H9 (cell line): ENCODE results near the gene IQGAP2. TPM values are rescaled to one million over a fixed set of nuclear protein-coding genes. Genes with fewer than 3 reads are reported as not detected.

ENCODE experiments used
- DNase-seq: peaks from one replicate; pipeline ENCODE4 v3.0.0-alpha.2; 2017
- H2AFZ ChIP-seq: one replicate; pipeline ENCODE4 v1.6.1; 2013; ENCODE audit warnings: mild to moderate bottlenecking, low read length, control low read depth, moderate library complexity
- H2AK5ac ChIP-seq: 2 replicates; pipeline ENCODE4 v1.6.1; 2013; ENCODE audit warnings: low read length, control low read depth, mixed read lengths; ENCODE audit not compliant: insufficient read length
- H2BK120ac ChIP-seq: one replicate; pipeline ENCODE4 v1.6.1; 2013; ENCODE audit warnings: low read depth, mild to moderate bottlenecking, low read length, control low read depth, inconsistent platforms; ENCODE audit not compliant: poor library complexity, severe bottlenecking
- H2BK12ac ChIP-seq: 2 replicates; pipeline ENCODE4 v1.6.1; 2013; ENCODE audit warnings: low read length, control low read depth, mixed read lengths, low read depth; ENCODE audit not compliant: insufficient read length
- H2BK15ac ChIP-seq: 2 replicates; pipeline ENCODE4 v1.6.1; 2013; ENCODE audit warnings: low read depth, low read length, control low read depth
- H2BK20ac ChIP-seq: one replicate; pipeline ENCODE4 v1.6.1; 2013; ENCODE audit warnings: low read depth, mild to moderate bottlenecking, low read length, control low read depth, inconsistent platforms; ENCODE audit not compliant: poor library complexity, severe bottlenecking
- H2BK5ac ChIP-seq: 2 replicates; pipeline ENCODE4 v1.6.1; 2013; ENCODE audit warnings: low read length, control low read depth, mixed read lengths; ENCODE audit not compliant: insufficient read length
- H3K14ac ChIP-seq: 2 replicates; pipeline ENCODE4 v1.6.1; 2013; ENCODE audit warnings: low read length, control low read depth; ENCODE audit not compliant: insufficient read depth
- H3K18ac ChIP-seq: 2 replicates; pipeline ENCODE4 v1.6.1; 2013; ENCODE audit warnings: low read depth, mild to moderate bottlenecking, mixed read lengths, low read length, control low read depth; ENCODE audit not compliant: insufficient read length
- H3K23ac ChIP-seq: 2 replicates; pipeline ENCODE4 v1.6.1; 2013; ENCODE audit warnings: low read length, control low read depth, mixed read lengths, low read depth; ENCODE audit not compliant: insufficient read length
- H3K23me2 ChIP-seq: 2 replicates; pipeline ENCODE4 v1.6.1; 2013; ENCODE audit warnings: low read depth, mild to moderate bottlenecking, mixed read lengths, low read length, control low read depth; ENCODE audit not compliant: insufficient read length, poor library complexity, severe bottlenecking
- H3K27ac ChIP-seq: 2 replicates; pipeline ENCODE4 v1.5.1; 2013; ENCODE audit warnings: low read length, control low read depth, mixed read lengths, low read depth; ENCODE audit not compliant: insufficient read length
- H3K27me3 ChIP-seq: 2 replicates; pipeline ENCODE4 v1.6.1; 2013; ENCODE audit warnings: low read length, control low read depth, inconsistent platforms; ENCODE audit not compliant: insufficient read depth
- H3K4ac ChIP-seq: 2 replicates; pipeline ENCODE4 v1.6.1; 2013; ENCODE audit warnings: low read depth, mild to moderate bottlenecking, control low read depth, inconsistent platforms, low read length, moderate library complexity
- H3K4me1 ChIP-seq: 2 replicates; pipeline ENCODE4 v1.6.1; 2013; ENCODE audit warnings: low read length, control low read depth, inconsistent platforms; ENCODE audit not compliant: insufficient read depth
- H3K4me2 ChIP-seq: 2 replicates; pipeline ENCODE4 v1.6.1; 2013; ENCODE audit warnings: low read length, control low read depth, mixed read lengths; ENCODE audit not compliant: insufficient read length, insufficient read depth
- H3K56ac ChIP-seq: 2 replicates; pipeline ENCODE4 v1.6.1; 2013; ENCODE audit warnings: low read depth, mild to moderate bottlenecking, mixed read lengths, low read length, control low read depth; ENCODE audit not compliant: insufficient read length
- H3K79me1 ChIP-seq: 2 replicates; pipeline ENCODE4 v1.6.1; 2013; ENCODE audit warnings: low read depth, mild to moderate bottlenecking, moderate library complexity, low read length, control low read depth, inconsistent platforms; ENCODE audit not compliant: insufficient read depth, poor library complexity, severe bottlenecking
- H3K79me2 ChIP-seq: 2 replicates; pipeline ENCODE4 v1.6.1; 2013; ENCODE audit warnings: low read length, control low read depth, inconsistent platforms; ENCODE audit not compliant: insufficient read depth
- H3K9ac ChIP-seq: 2 replicates; pipeline ENCODE4 v1.6.1; 2013; ENCODE audit warnings: low read length, control low read depth, mixed read lengths; ENCODE audit not compliant: insufficient read length; ENCODE audit errors: extremely low read depth
- H3K9me3 ChIP-seq: one replicate; pipeline ENCODE4 v1.6.1; 2013; ENCODE audit warnings: low read depth, low read length, inconsistent platforms; ENCODE audit not compliant: control insufficient read depth
- H3T11ph ChIP-seq: one replicate; pipeline ENCODE4 v1.6.1; 2013; ENCODE audit warnings: mild to moderate bottlenecking, low read length, control low read depth, inconsistent platforms
- H4K20me1 ChIP-seq: one replicate; pipeline ENCODE4 v1.6.1; 2013; ENCODE audit not compliant: control insufficient read depth, insufficient read length, insufficient read depth
- H4K5ac ChIP-seq: 2 replicates; pipeline ENCODE4 v1.6.1; 2013; ENCODE audit warnings: low read depth, mild to moderate bottlenecking, mixed read lengths, low read length, control low read depth; ENCODE audit not compliant: insufficient read length
- H4K8ac ChIP-seq: replicated peaks from 2 replicates; pipeline ENCODE4 v1.6.1; 2013; ENCODE audit warnings: low read length, control low read depth, mixed read lengths, low read depth; ENCODE audit not compliant: insufficient read length
- H4K91ac ChIP-seq: 2 replicates; pipeline ENCODE4 v1.6.1; 2013; ENCODE audit warnings: low read depth, mild to moderate bottlenecking, moderate library complexity, mixed read lengths, low read length, control low read depth; ENCODE audit not compliant: insufficient read length
- H3K27ac Mint-ChIP-seq, 3 experiments: 2 replicates in 2 of 3; 3 replicates in 1 of 3; pipeline ENCODE4 v1.8.0; 2020 to 2021; ENCODE audit warnings: mixed read lengths in 3 of 3, mild to moderate bottlenecking in 1 of 3, moderate library complexity in 1 of 3
- H3K27me3 Mint-ChIP-seq: 2 replicates; pipeline ENCODE4 v1.8.0; 2021; ENCODE audit warnings: low read depth, mild to moderate bottlenecking, moderate library complexity, mixed read lengths
- H3K36me3 Mint-ChIP-seq, 3 experiments: 2 replicates in 2 of 3; 3 replicates in 1 of 3; pipeline ENCODE4 v1.8.0; 2020 to 2021; ENCODE audit warnings: low read depth in 3 of 3, mixed read lengths in 3 of 3; ENCODE audit not compliant: insufficient read depth in 1 of 3
- H3K4me1 Mint-ChIP-seq, 2 experiments: 2 replicates each; pipeline ENCODE4 v1.8.0; 2020; ENCODE audit warnings: mixed read lengths in 2 of 2
- H3K4me3 Mint-ChIP-seq, 2 experiments: 2 replicates in 1 of 2; 3 replicates in 1 of 2; pipeline ENCODE4 v1.8.0; 2020 to 2021; ENCODE audit warnings: mild to moderate bottlenecking in 2 of 2, mixed read lengths in 2 of 2, moderate library complexity in 1 of 2
- H3K9me3 Mint-ChIP-seq, 2 experiments: 2 replicates in 1 of 2; 3 replicates in 1 of 2; pipeline ENCODE4 v1.8.0; 2020; ENCODE audit warnings: mild to moderate bottlenecking in 2 of 2, mixed read lengths in 2 of 2, moderate library complexity in 1 of 2
- WGBS: extraction: QIAGEN DNeasy Blood & Tissue Kit; methylation state at CpG from one replicate; pipeline ENCODE4 v1.1.7; 2013; ENCODE audit warnings: missing lambda C conversion rate, low lambda C conversion rate, mixed read lengths; ENCODE audit not compliant: insufficient read length; ENCODE audit errors: extremely low coverage; 5-methylcytosine and 5-hydroxymethylcytosine counted together
- total RNA-seq: library from RNA; stranded (reverse); gene quantifications from 2 replicates; pipeline ENCODE4 v1.2.1, GENCODE V29; 2021
- TF ChIP-seq, protein P1 (sequence below): fragments of 200-600 bp; sonication (generic); conservative IDR thresholded peaks from 3 replicates; pipeline ENCODE4 v1.8.0; 2021; ENCODE audit warnings: antibody characterized with exemption, mild to moderate bottlenecking

Gene IQGAP2
- total RNA-seq, 1 experiment from 2014 or later, result 22.5 TPM

DNA sequence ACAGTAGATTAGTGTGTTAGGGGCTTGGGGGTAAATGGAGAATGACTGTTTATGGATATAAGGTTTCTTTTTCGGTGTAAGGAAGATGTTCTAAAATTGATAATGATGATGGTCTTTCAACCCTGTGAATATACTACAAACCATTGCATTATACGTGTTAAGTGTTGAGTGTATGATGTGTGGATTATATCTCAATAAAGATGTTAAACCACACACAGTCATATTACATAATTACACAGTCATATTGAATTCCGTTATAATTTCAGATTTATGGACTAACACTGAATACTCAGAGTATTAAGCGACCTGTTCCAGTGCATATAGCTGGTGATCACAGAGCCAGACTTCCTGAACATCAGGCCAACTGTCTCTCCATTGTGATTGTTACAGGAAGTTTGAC, 152.0 kb downstream of the IQGAP2 start:
- no peak overlapping the region for H3K56ac ChIP-seq
- DNase-seq, result no peak
- no peak overlapping the region for H3K18ac ChIP-seq
- H2BK120ac ChIP-seq, result no peak overlapping the region
- Mint-ChIP-seq H3K27me3 (no peaks in the 10 kb centered on the region), H3K27ac (no peak overlapping the region; a peak in 1 of 7 replicates), H3K36me3 (peaks cover 8 to 15% (median 12%) of the 10 kb centered on the region in 3 experiments; a peak in 6 of 7 replicates), H3K9me3 (peaks cover 10 to 15% of the 10 kb centered on the region in 2 experiments; a peak in 4 of 5 replicates), H3K4me1 (peaks cover 0 to 3% of the 10 kb centered on the region in 2 experiments; a peak in 2 of 4 replicates), H3K4me3 (no peak overlapping the region)
- no peak overlapping the region for H2AK5ac ChIP-seq
- WGBS, result no CpG with 5 or more reads among the region's 4 CpGs
- no peak overlapping the region for H3T11ph ChIP-seq
- H4K5ac ChIP-seq, result no peak overlapping the region
- H3K9ac ChIP-seq, result no peak overlapping the region
- H2BK5ac ChIP-seq, result no peak overlapping the region
- no peak overlapping the region for H2BK15ac ChIP-seq
- H3K27ac ChIP-seq, result no peak overlapping the region
- H4K20me1 ChIP-seq, result no peaks in the 10 kb centered on the region
- H3K79me2 ChIP-seq, result no peaks in the 10 kb centered on the region; the same call in 1 of the 2 replicates
- H3K23me2 ChIP-seq, result peaks cover 4% of the 10 kb centered on the region
- no peak overlapping the region for H2BK20ac ChIP-seq
- TF ChIP-seq, protein P1, sequence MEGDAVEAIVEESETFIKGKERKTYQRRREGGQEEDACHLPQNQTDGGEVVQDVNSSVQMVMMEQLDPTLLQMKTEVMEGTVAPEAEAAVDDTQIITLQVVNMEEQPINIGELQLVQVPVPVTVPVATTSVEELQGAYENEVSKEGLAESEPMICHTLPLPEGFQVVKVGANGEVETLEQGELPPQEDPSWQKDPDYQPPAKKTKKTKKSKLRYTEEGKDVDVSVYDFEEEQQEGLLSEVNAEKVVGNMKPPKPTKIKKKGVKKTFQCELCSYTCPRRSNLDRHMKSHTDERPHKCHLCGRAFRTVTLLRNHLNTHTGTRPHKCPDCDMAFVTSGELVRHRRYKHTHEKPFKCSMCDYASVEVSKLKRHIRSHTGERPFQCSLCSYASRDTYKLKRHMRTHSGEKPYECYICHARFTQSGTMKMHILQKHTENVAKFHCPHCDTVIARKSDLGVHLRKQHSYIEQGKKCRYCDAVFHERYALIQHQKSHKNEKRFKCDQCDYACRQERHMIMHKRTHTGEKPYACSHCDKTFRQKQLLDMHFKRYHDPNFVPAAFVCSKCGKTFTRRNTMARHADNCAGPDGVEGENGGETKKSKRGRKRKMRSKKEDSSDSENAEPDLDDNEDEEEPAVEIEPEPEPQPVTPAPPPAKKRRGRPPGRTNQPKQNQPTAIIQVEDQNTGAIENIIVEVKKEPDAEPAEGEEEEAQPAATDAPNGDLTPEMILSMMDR, result no peak
- H4K8ac ChIP-seq, result no peak overlapping the region
- H2BK12ac ChIP-seq, result no peak overlapping the region
- H3K79me1 ChIP-seq, result no peaks in the 10 kb centered on the region
- no peak overlapping the region for H3K23ac ChIP-seq
- no peak overlapping the region for H3K14ac ChIP-seq
- H3K4me2 ChIP-seq, result no peak overlapping the region
- no peaks in the 10 kb centered on the region for H3K9me3 ChIP-seq
- no peak overlapping the region for H3K4ac ChIP-seq
- no peak overlapping the region for H4K91ac ChIP-seq
- H3K4me1 ChIP-seq, result no peaks in the 10 kb centered on the region
- H3K27me3 ChIP-seq, result no peaks in the 10 kb centered on the region
- H2AFZ ChIP-seq, result no peak overlapping the region
